ENCODE data around the gene TAF15.
A peak's percentile ranks its signal among the peaks of the same experiment; 100 is the strongest.

TAF15 gene

DNA sequence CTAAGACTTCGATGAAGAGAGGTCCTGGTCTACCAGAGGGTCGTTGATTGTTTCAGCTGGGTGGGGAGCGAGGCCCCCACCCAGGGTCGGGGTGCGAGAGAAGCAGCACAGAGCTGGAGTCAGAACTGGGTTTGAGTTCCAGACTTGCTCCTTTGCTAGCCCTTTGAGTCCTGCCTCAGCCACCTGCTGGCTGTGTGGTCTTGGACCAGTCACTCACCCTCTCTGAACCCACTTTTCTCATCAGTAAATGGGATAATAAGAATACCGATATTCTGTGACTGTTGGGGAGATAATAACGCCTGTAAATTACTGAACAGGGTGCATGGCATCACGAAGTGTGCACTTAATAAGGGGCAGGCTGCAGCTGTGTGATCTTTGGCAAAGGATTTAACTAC, 13.4 kb upstream of the TAF15 start:
- H3K27ac ChIP-seq: peak overlapping the region; percentile 67 to 80
- no peaks in the 10 kb centered on the region for H3K27me3 ChIP-seq
- H3K4me1 ChIP-seq: peaks cover 0 to 62% (median 31%) of the 10 kb centered on the region in 4 donors
- H3K36me3 ChIP-seq: no peaks in the 10 kb centered on the region
- intact Hi-C loops (cut with DNase I; ENCODE audit: low total_unique reads): no loop called here
- TF ChIP-seq, protein P1, sequence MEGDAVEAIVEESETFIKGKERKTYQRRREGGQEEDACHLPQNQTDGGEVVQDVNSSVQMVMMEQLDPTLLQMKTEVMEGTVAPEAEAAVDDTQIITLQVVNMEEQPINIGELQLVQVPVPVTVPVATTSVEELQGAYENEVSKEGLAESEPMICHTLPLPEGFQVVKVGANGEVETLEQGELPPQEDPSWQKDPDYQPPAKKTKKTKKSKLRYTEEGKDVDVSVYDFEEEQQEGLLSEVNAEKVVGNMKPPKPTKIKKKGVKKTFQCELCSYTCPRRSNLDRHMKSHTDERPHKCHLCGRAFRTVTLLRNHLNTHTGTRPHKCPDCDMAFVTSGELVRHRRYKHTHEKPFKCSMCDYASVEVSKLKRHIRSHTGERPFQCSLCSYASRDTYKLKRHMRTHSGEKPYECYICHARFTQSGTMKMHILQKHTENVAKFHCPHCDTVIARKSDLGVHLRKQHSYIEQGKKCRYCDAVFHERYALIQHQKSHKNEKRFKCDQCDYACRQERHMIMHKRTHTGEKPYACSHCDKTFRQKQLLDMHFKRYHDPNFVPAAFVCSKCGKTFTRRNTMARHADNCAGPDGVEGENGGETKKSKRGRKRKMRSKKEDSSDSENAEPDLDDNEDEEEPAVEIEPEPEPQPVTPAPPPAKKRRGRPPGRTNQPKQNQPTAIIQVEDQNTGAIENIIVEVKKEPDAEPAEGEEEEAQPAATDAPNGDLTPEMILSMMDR (IDR thresholded peaks at IDR 0.05): no peak
- DNase-seq: no peak
- peak overlapping the region; percentile 73 to 77 for H3K4me3 ChIP-seq
- no peaks in the 10 kb centered on the region for H3K9me3 ChIP-seq

DNA sequence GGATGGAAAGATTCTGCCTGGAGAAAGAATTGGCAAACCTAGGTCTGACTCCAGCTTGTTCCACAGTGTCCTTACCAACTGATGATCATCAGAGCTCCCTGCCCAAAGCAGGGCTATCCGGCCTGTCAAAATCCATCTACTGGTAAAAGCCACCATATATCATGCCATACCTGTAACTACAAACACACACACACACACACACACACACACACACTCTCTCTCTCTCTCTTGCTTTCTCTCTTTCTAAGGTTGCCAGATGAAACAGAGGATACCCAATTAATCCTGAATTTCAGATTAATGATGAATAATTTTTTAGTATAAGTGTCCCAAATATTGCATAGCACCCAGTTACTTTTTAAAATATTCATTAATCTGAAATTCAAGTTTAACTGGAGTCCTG, 12.3 kb upstream of the TAF15 start:
- no peak for DNase-seq
- TF ChIP-seq, protein P1 (IDR thresholded peaks at IDR 0.05): no peak
- intact Hi-C loops (cut with DNase I; ENCODE audit: low total_unique reads): no loop called here
- Histone ChIP-seq H3K27me3 (no peaks in the 10 kb centered on the region), H3K4me1 (peaks cover 0 to 71% (median 37%) of the 10 kb centered on the region in 4 donors), H3K4me3 (no peak overlapping the region), H3K36me3 (no peaks in the 10 kb centered on the region), H3K27ac (peak overlapping the region in 1 of 2 donors; percentile 80), H3K9me3 (no peaks in the 10 kb centered on the region)

DNA sequence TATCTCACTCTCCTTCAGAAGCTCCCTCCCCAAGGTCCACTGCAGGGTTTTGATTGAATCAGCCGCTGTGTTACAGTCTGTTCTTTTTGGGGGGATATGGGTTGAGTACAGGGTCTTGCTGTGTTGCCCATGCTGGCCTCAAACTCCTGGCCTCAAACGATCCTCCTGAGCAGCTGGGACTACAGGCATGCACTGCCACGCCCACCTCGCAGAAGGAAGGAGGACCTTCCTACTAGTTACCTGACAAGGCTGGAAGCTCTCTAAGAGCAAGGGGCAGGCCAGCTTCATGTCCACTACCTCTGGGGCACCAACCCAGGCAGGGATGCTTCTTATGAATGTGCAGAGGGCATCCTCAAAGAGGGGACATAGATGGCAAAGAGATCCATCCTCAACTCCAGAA, 11.9 kb upstream of the TAF15 start:
- Histone ChIP-seq H3K36me3 (no peaks in the 10 kb centered on the region), H3K27ac (no peak overlapping the region), H3K27me3 (no peaks in the 10 kb centered on the region), H3K9me3 (no peaks in the 10 kb centered on the region), H3K4me1 (peaks cover 0 to 69% (median 39%) of the 10 kb centered on the region in 4 donors), H3K4me3 (no peak overlapping the region)
- intact Hi-C loops (cut with DNase I; ENCODE audit: low total_unique reads): no loop called here
- DNase-seq: no peak
- TF ChIP-seq, protein P1 (IDR thresholded peaks at IDR 0.05): no peak

DNA sequence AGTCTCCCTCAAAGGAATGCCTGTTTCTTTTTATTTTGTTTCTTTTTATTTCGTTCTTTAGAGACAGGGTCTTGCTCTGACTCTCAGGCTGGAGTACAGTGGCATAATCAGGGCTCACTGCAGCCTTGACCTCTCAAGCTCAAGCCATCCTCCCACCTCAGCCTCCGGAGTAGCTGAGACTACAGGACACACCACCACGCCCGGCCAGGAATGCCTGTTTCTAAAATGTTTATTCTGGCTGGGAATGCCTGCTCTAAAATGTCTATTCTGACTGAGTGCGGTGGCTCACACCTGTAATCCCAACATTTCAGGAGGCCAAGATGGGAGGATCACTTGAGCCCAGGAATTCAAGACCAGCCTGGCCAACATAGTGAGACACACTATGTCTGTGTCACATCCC, 11.4 kb upstream of the TAF15 start:
- H3K36me3 ChIP-seq: no peaks in the 10 kb centered on the region
- H3K4me3 ChIP-seq: no peak overlapping the region
- no peak for DNase-seq
- TF ChIP-seq, protein P1 (IDR thresholded peaks at IDR 0.05): no peak
- H3K27ac ChIP-seq: no peak overlapping the region
- peaks cover 0 to 64% (median 39%) of the 10 kb centered on the region in 4 donors for H3K4me1 ChIP-seq
- intact Hi-C loops (cut with DNase I; ENCODE audit: low total_unique reads): no loop called here
- no peaks in the 10 kb centered on the region for H3K9me3 ChIP-seq
- H3K27me3 ChIP-seq: no peaks in the 10 kb centered on the region

DNA sequence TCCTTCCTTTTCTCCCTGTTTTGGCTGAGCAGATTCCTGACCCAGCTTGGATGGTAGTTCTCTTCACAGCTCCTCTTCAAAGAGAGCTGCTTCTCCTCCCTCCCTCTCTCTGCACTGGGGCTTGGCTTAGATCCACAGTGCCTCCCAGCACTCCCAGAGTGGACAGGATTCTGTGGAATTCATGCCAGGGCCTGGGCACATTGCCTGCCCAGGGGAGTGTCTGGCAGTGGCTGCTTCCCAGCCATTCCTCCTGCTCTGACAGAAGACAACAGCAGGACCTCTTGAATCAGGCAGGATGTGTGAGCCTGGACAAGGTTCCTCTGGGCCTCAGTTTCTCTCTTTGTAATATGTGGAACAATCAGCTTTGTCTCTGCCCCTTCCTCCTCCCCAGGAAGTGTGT, 9.3 kb upstream of the TAF15 start:
- Histone ChIP-seq H3K4me3 (no peak overlapping the region), H3K36me3 (no peaks in the 10 kb centered on the region), H3K27ac (peak overlapping the region; percentile 39 to 48), H3K27me3 (no peaks in the 10 kb centered on the region), H3K4me1 (peaks cover 0 to 52% (median 28%) of the 10 kb centered on the region in 4 donors), H3K9me3 (no peaks in the 10 kb centered on the region)
- intact Hi-C loops (cut with DNase I; ENCODE audit: low total_unique reads): no loop called here
- TF ChIP-seq, protein P1 (IDR thresholded peaks at IDR 0.05): no peak
- peak; percentile 49 to 90 for DNase-seq
